LHCN-M2 (cell line): Measurements from ENCODE around the gene SPINK7. TPM values are rescaled to one million over a fixed set of nuclear protein-coding genes. Genes with fewer than 3 reads are reported as not detected.

Source experiments
- DNase-seq: peaks from one replicate; pipeline ENCODE4 v3.0.0-alpha.2; 2012; ENCODE audit warnings: low read depth
- total RNA-seq: library from RNA; depleted of rRNA; stranded (reverse); fragments of >200 nt; gene quantifications from 2 replicates; pipeline ENCODE4 v1.2.3, GENCODE V29; 2014; rRNA removed

SPINK7 gene
- total RNA-seq, 1 experiment from 2014 or later = not detected

DNA sequence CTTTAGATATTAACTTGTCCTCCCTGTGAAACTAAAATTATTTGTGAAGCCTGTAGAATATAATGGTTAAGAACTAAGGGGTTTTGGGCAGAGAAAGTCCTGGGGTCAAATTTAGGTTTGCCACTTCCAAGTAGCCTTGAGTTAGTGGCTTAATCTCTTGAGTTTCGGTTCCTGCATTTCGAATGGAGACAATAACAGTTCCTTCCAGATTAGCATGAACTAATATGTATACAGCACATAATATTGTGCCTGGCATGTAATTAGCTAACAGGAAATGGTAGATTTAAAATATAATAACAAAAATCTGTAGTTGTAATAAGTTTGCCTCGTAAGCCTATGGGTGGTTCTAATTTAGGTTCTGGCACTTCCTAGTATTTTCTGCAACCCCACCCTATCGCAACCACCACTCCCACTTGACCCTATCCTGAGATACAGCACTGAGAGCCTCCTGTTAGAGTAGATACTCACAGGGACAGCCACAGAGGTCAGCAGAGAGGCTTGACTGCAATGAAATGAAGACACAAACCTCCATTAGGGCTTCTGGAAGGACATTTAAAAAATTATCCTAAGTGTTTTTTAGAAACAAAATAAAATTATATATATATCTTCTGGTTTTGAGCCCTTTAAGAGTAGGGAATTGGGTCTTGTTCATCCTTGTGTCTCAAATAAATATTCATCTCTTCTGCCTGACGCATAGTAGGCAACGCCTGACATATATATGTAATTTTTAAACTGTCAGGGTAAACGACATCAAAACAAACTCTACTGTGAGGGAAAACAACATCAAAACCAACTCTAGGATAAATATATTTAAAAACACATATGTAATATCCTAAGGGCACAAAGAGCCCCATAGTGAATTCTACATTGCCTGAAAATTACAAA is 31.6 kb downstream of the SPINK7 start:
- DNase-seq = no peak

DNA sequence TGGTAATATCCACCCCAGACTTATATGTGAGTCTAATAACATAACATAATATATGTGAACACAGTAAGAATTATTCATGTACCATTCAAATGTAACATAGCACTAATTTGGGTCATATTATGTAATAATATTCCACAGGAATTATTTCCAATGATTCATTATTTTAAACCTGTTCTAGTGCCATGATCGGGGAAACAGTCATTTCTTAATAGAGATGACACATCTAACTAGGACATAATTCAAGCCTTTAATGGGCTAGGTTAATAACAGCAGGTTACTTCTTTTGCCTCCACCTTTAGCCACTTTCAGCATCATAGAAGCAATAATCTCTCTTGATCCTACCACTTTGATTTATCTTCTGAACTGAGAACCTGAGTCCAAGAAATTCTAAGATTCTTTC is 35.5 kb downstream of the SPINK7 start:
- no peak for DNase-seq

DNA sequence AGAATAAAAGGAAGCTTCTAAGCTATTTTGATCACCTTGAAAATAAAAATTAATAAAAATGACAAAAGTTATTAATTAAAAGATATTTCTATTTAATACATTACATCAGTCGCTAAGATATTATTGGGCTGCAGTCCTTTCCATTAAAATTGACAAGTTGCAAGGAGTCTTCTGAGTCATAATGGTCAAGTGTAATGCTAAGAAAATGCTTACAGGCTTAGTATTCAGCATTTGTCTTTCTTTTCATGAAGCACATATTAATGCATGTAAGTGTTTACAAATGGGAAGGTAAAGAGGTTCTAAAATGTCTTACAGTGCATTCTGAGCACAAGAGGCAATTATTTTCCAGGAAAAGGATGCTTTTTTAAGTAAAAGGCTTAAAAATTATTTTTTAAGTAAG is 40.5 kb downstream of the SPINK7 start:
- DNase-seq = no peak

DNA sequence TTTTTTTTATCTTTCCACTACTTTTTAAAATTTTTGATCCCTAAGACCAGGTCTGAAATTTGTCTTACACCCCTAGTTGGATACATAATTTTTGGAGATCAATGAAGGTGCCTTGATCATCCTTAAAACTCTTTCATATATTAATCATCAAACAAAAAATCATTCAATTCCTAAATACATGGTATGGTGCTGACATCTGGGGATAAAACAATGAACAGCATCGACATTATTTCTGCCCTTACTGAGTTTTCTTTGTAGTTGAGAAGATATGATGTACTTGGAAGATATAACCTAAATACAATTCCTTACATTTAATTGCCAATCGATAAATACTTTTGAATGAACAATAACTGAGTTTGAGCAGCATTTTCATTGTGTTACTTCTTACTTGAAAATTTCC is 41.4 kb downstream of the SPINK7 start:
- DNase-seq = no peak

DNA sequence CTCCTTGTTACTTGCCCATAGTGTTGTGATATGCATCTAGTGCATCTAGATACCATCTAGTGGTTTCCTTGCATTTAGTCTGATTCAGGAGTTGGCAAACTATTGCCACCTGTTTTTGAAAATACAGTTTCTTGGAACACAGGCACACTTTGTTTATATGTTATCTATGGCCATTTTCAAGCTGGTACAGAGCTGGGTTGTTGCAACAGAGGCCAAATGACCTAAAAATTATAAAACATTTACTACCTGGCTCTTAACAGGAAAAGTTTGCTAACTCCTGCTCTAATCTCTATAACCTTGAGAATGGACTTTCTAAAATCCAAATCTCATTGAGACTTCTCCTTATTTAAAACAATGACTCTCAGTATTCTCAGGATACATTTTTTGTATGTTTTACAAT is 52.1 kb downstream of the SPINK7 start:
- DNase-seq = no peak

Other genes with a start within 250 kb of the SPINK7 start
- not detected in 2 replicates for gene SPINK5, start 248.4 kb upstream of the SPINK7 start, total RNA-seq
- not detected in 2 replicates for gene SPINK14, start 143.9 kb upstream of the SPINK7 start, total RNA-seq
- not detected in 2 replicates for gene SPINK6, start 109.4 kb upstream of the SPINK7 start, total RNA-seq
- gene MARCOL, start 73.9 kb upstream of the SPINK7 start, total RNA-seq = not detected in 2 replicates
- gene SPINK13, start 43.6 kb upstream of the SPINK7 start, total RNA-seq = not detected in 2 replicates
- not detected in 2 replicates for gene SPINK9, start 23.1 kb downstream of the SPINK7 start, total RNA-seq
- gene FBXO38, start 71.5 kb downstream of the SPINK7 start, total RNA-seq = 34.5 and 35.5 TPM in 2 replicates